Spleen (tissue), 7 donors: Measurements from ENCODE around the gene CFAP90.

Experiments used
- POLR2A ChIP-seq, 3 donors: fragments of 450-650 bp; IDR thresholded peaks; one replicate each; pipeline ENCODE4 v1.5.1; 2017; ENCODE audit warnings: antibody characterized with exemption in 3 of 3, mild to moderate bottlenecking in 1 of 3
- TF ChIP-seq, protein P1 (sequence below), 11 experiments: fragments of 200-600 bp in 7 of 11; fragments of 450-650 bp in 4 of 11; sonication (generic) in 4 of 11; IDR thresholded peaks in 8 of 11; conservative IDR thresholded peaks in 3 of 11; 1 replicate in 7 of 11; 2 replicates in 4 of 11; pipeline versions ENCODE4 v1.4.0 to v1.8.0; 2016 to 2021; ENCODE audit warnings: antibody characterized with exemption in 11 of 11, inconsistent platforms in 4 of 11, mild to moderate bottlenecking in 1 of 11
- donor health status: DM: no; HTN: no; CAD: no; lungs with moderate emphysema.
- donor health status: DM: no; HTN: no; CAD: no.
- donor health status: DM: no; HTN: no; CAD: no.

DNA sequence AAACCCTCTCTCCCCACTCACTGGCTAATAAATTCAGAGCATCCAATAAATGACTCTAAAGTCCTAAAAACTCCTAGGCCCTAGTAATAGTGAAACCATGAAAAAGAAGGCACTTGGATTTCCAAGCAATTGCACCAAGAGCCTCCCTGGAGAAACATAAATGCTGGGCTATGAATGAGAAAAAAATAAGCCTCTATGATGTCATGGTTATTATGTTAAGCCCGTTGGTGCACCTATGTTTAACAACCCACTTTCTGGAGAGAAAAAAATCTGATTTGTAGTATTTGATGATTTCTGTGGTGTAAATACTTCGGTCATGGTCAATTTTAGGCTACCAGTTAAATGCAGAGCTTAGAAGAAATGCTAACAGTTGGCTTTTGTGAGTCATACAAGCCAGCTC lies 8.4 kb downstream of the CFAP90 start:
- TF ChIP-seq POLR2A (IDR thresholded peaks at IDR 0.05), result no peak
- TF ChIP-seq, protein P1, sequence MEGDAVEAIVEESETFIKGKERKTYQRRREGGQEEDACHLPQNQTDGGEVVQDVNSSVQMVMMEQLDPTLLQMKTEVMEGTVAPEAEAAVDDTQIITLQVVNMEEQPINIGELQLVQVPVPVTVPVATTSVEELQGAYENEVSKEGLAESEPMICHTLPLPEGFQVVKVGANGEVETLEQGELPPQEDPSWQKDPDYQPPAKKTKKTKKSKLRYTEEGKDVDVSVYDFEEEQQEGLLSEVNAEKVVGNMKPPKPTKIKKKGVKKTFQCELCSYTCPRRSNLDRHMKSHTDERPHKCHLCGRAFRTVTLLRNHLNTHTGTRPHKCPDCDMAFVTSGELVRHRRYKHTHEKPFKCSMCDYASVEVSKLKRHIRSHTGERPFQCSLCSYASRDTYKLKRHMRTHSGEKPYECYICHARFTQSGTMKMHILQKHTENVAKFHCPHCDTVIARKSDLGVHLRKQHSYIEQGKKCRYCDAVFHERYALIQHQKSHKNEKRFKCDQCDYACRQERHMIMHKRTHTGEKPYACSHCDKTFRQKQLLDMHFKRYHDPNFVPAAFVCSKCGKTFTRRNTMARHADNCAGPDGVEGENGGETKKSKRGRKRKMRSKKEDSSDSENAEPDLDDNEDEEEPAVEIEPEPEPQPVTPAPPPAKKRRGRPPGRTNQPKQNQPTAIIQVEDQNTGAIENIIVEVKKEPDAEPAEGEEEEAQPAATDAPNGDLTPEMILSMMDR (IDR thresholded peaks at IDR 0.05 in 8 of 11, conservative IDR thresholded peaks at IDR 0.05 in 3 of 11), result no peak
